ELR (cell line): ENCODE data around the gene MINK1.
A peak's percentile ranks its signal among the peaks of the same experiment; 100 is the strongest.
"Not testable (repeated sequence)": the region's sequence is repeated elsewhere in the genome, so short reads cannot be mapped to it uniquely, and the experiment has no call there.

Experiments used
- DNase-seq: peaks from one replicate; pipeline ENCODE4 v3.0.0-alpha.2; 2015; ENCODE audit warnings: low read depth

Gene MINK1

GRCh38 chr17:4846635-4847390 is 13.7 kb downstream of the MINK1 start:
- no peak for DNase-seq

- peak; percentile 28 for DNase-seq
Measured at GRCh38 chr17:4849011-4849536, 15.9 kb downstream of the MINK1 start.

- no peak for DNase-seq
Measured at GRCh38 chr17:4850246-4850645, 17.1 kb downstream of the MINK1 start.

GRCh38 chr17:4851084-4851483 is 17.9 kb downstream of the MINK1 start:
- DNase-seq = no peak

- peak; percentile 37 for DNase-seq
Measured at GRCh38 chr17:4852567-4853207, 19.5 kb downstream of the MINK1 start.

GRCh38 chr17:4853208-4853671 is 20.1 kb downstream of the MINK1 start:
- no peak for DNase-seq

GRCh38 chr17:4854111-4854681 is 21.1 kb downstream of the MINK1 start:
- DNase-seq = peak; percentile 44

GRCh38 chr17:4856271-4856936 is 23.3 kb downstream of the MINK1 start:
- DNase-seq = no peak

- DNase-seq = no peak
Measured at GRCh38 chr17:4856937-4857314, 23.8 kb downstream of the MINK1 start.

- DNase-seq = not testable (repeated sequence)
Measured at GRCh38 chr17:4857347-4857746, 24.2 kb downstream of the MINK1 start.

GRCh38 chr17:4858068-4858881 is 25.1 kb downstream of the MINK1 start:
- peak; percentile 29 for DNase-seq

- peak; percentile 18 for DNase-seq
Measured at GRCh38 chr17:4858882-4859260, 25.7 kb downstream of the MINK1 start.

GRCh38 chr17:4859816-4860625 is 26.9 kb downstream of the MINK1 start:
- DNase-seq = no peak

- DNase-seq = no peak
Measured at GRCh38 chr17:4860651-4861050, 27.5 kb downstream of the MINK1 start.

- no peak for DNase-seq
Measured at GRCh38 chr17:4861052-4861451, 27.9 kb downstream of the MINK1 start.

GRCh38 chr17:4862720-4863119 is 29.6 kb downstream of the MINK1 start:
- no peak for DNase-seq

GRCh38 chr17:4863321-4863720 is 30.2 kb downstream of the MINK1 start:
- DNase-seq = no peak

- DNase-seq = not testable (repeated sequence)
Measured at GRCh38 chr17:4867535-4867934, 34.4 kb downstream of the MINK1 start.

- not testable (repeated sequence) for DNase-seq
Measured at GRCh38 chr17:4869058-4869998, 36.2 kb downstream of the MINK1 start.

- DNase-seq = no peak
Measured at GRCh38 chr17:4870855-4871254, 37.7 kb downstream of the MINK1 start.
